ENCODE data around the gene ANKMY1. TPM values are rescaled to one million over a fixed set of nuclear protein-coding genes. Genes with fewer than 3 reads are reported as not detected.
A peak's percentile ranks its signal among the peaks of the same experiment; 100 is the strongest.

Gene ANKMY1
- total and polyA plus RNA-seq, 2 of the 13 experiments (the other 11 are each of a cell fraction or from before 2014, with no cell fraction given): 11.7 to 18.8 TPM

GRCh38 chr2:240586919-240587800 is 29.4 kb upstream of the ANKMY1 start (continued):
- no peak for TF ChIP-seq DDIT3 (CRISPR knock-in tag; IDR thresholded peaks at IDR 0.05)
- TF ChIP-seq ELF3 (CRISPR knock-in tag; IDR thresholded peaks at IDR 0.05): no peak
- no peak for TF ChIP-seq NFE2L1 (CRISPR knock-in tag; IDR thresholded peaks at IDR 0.05; ENCODE audit: borderline replicate concordance)
- TF ChIP-seq CERS6 (CRISPR knock-in tag; IDR thresholded peaks at IDR 0.05): no peak
- TF ChIP-seq ZFP90 (CRISPR knock-in tag; IDR thresholded peaks at IDR 0.05; ENCODE audit: borderline replicate concordance): no peak; the same call in 1 of the 2 replicates
- no peak for TF ChIP-seq KLF6 (CRISPR knock-in tag; IDR thresholded peaks at IDR 0.05)
- TF ChIP-seq BCLAF1 (IDR thresholded peaks at IDR 0.05): no peak
- no peak for TF ChIP-seq ZNF432 (CRISPR knock-in tag; IDR thresholded peaks at IDR 0.05; ENCODE audit: borderline replicate concordance)
- TF ChIP-seq ZNF530 (CRISPR knock-in tag; IDR thresholded peaks at IDR 0.05; ENCODE audit: low read depth): no peak
- no peak for TF ChIP-seq CHD2 (IDR thresholded peaks at IDR 0.05; ENCODE audit: low read depth, low read length)
- no peak for TF ChIP-seq ZEB1 (IDR thresholded peaks at IDR 0.05; ENCODE audit: insufficient replicate concordance, low read depth)
- no peak for TF ChIP-seq FOXJ3 (CRISPR knock-in tag; IDR thresholded peaks at IDR 0.05; ENCODE audit: borderline replicate concordance)
- TF ChIP-seq NPAS2 (CRISPR knock-in tag; IDR thresholded peaks at IDR 0.05; ENCODE audit: borderline replicate concordance): no peak
- TF ChIP-seq ZSCAN30 (CRISPR knock-in tag; IDR thresholded peaks at IDR 0.05): no peak
- TF ChIP-seq ARNT2 (CRISPR knock-in tag; IDR thresholded peaks at IDR 0.05; ENCODE audit: low read depth): no peak
- no peak for TF ChIP-seq CREB3 (CRISPR knock-in tag; IDR thresholded peaks at IDR 0.05)
- TF ChIP-seq ZNF260 (CRISPR knock-in tag; IDR thresholded peaks at IDR 0.05; ENCODE audit: borderline replicate concordance, low read depth): no peak
- TF ChIP-seq KDM3A (CRISPR knock-in tag; IDR thresholded peaks at IDR 0.05; ENCODE audit: low read depth): no peak
- TF ChIP-seq SSRP1 (CRISPR knock-in tag; IDR thresholded peaks at IDR 0.05): no peak
- TF ChIP-seq MEIS1 (CRISPR knock-in tag; IDR thresholded peaks at IDR 0.05; ENCODE audit: borderline replicate concordance): no peak
- peak; percentile 43; the same call in 1 of the 2 replicates for TF ChIP-seq ZNF770 (CRISPR knock-in tag; IDR thresholded peaks at IDR 0.05)
- TF ChIP-seq FOXK2 (IDR thresholded peaks at IDR 0.05): no peak
- TF ChIP-seq ZNF652 (CRISPR knock-in tag; IDR thresholded peaks at IDR 0.05; ENCODE audit: borderline replicate concordance, low read depth): no peak

Data from HepG2 (cell line).